Measurements from ENCODE around the gene ENTPD1. TPM values are rescaled to one million over a fixed set of nuclear protein-coding genes. Genes with fewer than 3 reads are reported as not detected.
"Not testable (repeated sequence)": the region's sequence is repeated elsewhere in the genome, so short reads cannot be mapped to it uniquely, and the experiment has no call there.

The ENTPD1 gene
- total RNA-seq, 2 experiments from 2014 or later: 0.27 TPM; not detected in 1

DNA sequence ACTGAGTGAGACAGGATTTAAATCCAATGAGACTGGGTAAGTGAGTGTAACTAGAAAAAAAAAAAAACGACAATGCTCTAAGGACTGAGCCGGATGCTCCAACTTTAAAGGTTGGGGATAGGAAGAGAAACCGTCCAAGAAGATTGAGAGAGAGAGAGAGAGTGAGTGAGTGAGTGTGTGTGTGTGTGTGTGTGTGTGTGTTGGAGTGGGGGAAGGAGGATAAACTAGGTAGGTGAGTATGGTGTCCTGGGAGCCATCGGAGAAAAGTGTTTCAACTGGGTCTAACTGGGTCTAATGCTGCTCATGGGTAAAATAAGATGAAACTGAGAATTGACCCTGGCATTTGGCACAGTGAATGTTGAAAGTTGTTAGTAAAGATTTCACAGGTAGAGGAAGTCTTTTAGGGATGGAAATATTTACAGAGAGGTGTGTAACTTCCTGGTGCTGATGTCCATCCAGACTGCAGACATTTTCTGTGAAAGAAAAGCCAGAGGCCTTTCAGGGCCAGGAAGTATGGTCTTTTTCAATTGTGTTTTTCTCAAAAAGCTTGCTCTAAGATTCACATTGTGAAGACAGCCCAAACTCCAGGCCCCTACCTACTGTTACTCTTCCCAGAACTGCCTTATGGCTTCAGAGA, 14.2 kb downstream of the ENTPD1 start:
- DNase-seq: no peak
- Mint-ChIP-seq H3K4me1 (no peaks in the 10 kb centered on the region), H3K27ac (no peak overlapping the region), H3K27me3 (peaks cover 13% of the 10 kb centered on the region), H3K4me3 (no peak overlapping the region), H3K36me3 (ENCODE audit: low read depth) (no peaks in the 10 kb centered on the region), H3K9me3 (peaks cover 2% of the 10 kb centered on the region)
- ChIA-PET CTCF (no interaction called here), POLR2A (no interaction called here)

- CTCF ChIA-PET; H3K9me3 Mint-ChIP-seq; H3K27ac Mint-ChIP-seq; POLR2A ChIA-PET; H3K4me1 Mint-ChIP-seq; H3K4me3 Mint-ChIP-seq; H3K36me3 Mint-ChIP-seq (ENCODE audit: low read depth); H3K27me3 Mint-ChIP-seq; DNase-seq: not testable (repeated sequence)
These were observed 17.5 kb downstream of the ENTPD1 start for GRCh38 chr10:95773454-95773853.

DNA sequence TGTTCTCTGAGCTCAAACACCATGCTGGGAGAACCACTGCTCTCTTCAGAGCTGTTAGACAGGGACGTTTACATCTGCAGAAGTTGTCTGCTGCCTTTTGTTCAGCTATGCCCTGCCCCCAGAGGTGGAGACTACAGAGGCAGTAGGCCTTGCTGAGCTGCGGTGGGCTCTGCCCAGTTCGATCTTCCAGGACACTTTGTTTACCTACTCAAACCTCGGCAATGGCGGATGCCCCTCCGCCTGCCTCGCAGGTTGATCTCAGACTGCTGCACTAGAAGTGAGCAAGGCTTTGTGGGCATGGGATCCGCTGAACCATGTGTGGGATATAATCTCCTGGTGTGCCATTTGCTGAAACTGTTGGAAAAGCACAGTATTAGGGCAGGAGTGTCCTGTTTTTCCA, 21.7 kb downstream of the ENTPD1 start:
- DNase-seq; CTCF ChIA-PET; H3K9me3 Mint-ChIP-seq; H3K4me3 Mint-ChIP-seq; H3K36me3 Mint-ChIP-seq (ENCODE audit: low read depth); POLR2A ChIA-PET; H3K27ac Mint-ChIP-seq; H3K4me1 Mint-ChIP-seq: not testable (repeated sequence)
- H3K27me3 Mint-ChIP-seq: peaks cover 10% of the 10 kb centered on the region

DNA sequence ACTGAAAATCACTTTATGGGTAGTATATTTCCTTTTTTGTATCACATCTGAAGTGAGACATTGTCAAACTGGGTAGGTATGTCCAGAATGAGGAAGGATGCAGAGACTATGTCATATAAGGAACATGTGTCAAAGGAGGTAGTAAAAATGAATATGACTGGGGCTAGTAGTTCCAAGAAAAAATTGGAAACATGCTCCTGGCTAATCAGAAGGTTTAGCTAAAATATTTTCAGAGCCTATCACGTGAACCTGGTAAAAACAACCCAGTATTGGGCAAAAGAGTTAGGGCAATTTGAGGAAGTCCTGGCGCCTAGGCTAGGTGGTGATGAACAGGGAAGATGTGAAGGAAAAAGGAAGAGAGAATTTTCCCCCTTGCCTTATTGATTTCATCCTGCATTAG, 26.4 kb downstream of the ENTPD1 start:
- POLR2A ChIA-PET: no interaction called here
- H3K36me3 Mint-ChIP-seq (ENCODE audit: low read depth): no peaks in the 10 kb centered on the region
- no peak overlapping the region for H3K4me3 Mint-ChIP-seq
- H3K9me3 Mint-ChIP-seq: no peaks in the 10 kb centered on the region
- peaks cover 12% of the 10 kb centered on the region for H3K27me3 Mint-ChIP-seq
- H3K27ac Mint-ChIP-seq: no peak overlapping the region
- DNase-seq: no peak
- CTCF ChIA-PET: interaction anchor here (1.4 to 1.5 kb wide), 2 partner anchors 24 to 35 kb away, joined by 4 read pairs; no protein-coding TSS in a partner anchor
- peaks cover 8% of the 10 kb centered on the region for H3K4me1 Mint-ChIP-seq

DNA sequence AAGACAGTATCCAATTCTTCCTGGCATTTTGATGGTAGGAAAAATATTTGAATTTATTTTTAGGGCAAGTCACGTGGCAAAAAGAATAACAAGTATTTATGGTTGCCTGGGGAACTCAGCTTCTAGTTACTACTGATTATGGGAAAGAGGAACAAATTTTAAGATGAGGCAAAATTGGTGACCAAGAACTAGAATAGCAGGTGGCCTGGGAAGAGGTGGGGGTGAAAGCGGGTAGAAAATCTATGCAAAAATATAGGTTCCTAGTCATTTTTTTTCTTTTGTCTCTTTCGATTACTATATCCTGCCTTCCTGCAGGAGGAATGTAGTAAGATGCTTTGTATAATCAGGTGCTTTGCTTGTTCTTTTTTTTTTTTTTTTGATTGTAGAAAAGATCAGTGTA, 27.8 kb downstream of the ENTPD1 start:
- Mint-ChIP-seq H3K27ac (no peak overlapping the region), H3K4me1 (peaks cover 8% of the 10 kb centered on the region), H3K27me3 (peaks cover 14% of the 10 kb centered on the region), H3K4me3 (no peak overlapping the region), H3K36me3 (ENCODE audit: low read depth) (no peaks in the 10 kb centered on the region), H3K9me3 (no peaks in the 10 kb centered on the region)
- no peak for DNase-seq
- ChIA-PET CTCF (interaction anchor here (1.4 to 1.6 kb wide), 2 partner anchors 15 to 25 kb away, joined by 3 to 4 read pairs; no protein-coding TSS in a partner anchor), POLR2A (no interaction called here)

DNA sequence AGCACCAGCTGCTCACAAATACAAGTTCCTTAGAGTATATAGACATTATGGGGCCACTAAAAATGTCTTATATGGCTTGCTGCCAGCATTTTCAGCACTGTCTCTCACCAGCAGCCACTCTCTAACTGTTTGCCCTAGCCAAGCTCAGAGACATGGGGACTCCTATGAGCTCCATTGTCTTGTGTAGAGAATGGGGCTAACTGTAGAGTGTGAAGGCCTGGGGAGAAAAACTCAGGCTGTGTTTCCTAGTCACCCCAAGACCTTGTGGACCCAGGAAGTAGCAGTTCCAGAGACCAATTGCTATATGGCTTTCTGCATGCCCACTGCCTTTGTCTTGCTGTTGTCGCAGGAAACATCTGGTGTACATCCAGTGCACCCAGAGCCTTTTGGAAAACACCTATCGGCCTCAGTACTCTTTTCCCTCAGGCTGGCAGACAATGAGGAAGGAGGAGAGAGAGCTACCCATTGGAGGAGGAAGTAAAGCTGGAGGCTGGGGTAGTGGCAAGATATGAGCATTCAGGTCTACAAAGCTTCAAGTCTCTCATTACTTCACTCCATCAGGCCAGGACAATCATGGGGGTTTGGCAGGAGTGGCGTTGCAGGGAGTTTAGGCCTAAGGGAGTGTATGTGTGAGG, 28.4 kb downstream of the ENTPD1 start:
- CTCF ChIA-PET: interaction anchor here (1.1 to 1.6 kb wide), 3 partner anchors 11 to 91 kb away, joined by 3 to 6 read pairs (median 3); partner anchors contain the start of gene TCTN3
- no peak overlapping the region for H3K27ac Mint-ChIP-seq
- H3K4me3 Mint-ChIP-seq: no peak overlapping the region
- peaks cover 8% of the 10 kb centered on the region for H3K4me1 Mint-ChIP-seq
- peaks cover 15% of the 10 kb centered on the region for H3K27me3 Mint-ChIP-seq
- POLR2A ChIA-PET: no interaction called here
- H3K9me3 Mint-ChIP-seq: no peaks in the 10 kb centered on the region
- no peak for DNase-seq
- no peaks in the 10 kb centered on the region for H3K36me3 Mint-ChIP-seq (ENCODE audit: low read depth)

- Mint-ChIP-seq H3K36me3 (ENCODE audit: low read depth) (no peaks in the 10 kb centered on the region), H3K9me3 (no peaks in the 10 kb centered on the region), H3K27ac (no peak overlapping the region), H3K4me1 (peaks cover 8% of the 10 kb centered on the region), H3K4me3 (no peak overlapping the region), H3K27me3 (peaks cover 19% of the 10 kb centered on the region)
- ChIA-PET POLR2A (no interaction called here), CTCF (interaction anchor here (1.1 to 1.6 kb wide), 3 partner anchors 10 to 92 kb away, joined by 3 to 6 read pairs (median 3); partner anchors contain the start of gene TCTN3)
- no peak for DNase-seq
These were observed 29.4 kb downstream of the ENTPD1 start for GRCh38 chr10:95785317-95785716.

DNA sequence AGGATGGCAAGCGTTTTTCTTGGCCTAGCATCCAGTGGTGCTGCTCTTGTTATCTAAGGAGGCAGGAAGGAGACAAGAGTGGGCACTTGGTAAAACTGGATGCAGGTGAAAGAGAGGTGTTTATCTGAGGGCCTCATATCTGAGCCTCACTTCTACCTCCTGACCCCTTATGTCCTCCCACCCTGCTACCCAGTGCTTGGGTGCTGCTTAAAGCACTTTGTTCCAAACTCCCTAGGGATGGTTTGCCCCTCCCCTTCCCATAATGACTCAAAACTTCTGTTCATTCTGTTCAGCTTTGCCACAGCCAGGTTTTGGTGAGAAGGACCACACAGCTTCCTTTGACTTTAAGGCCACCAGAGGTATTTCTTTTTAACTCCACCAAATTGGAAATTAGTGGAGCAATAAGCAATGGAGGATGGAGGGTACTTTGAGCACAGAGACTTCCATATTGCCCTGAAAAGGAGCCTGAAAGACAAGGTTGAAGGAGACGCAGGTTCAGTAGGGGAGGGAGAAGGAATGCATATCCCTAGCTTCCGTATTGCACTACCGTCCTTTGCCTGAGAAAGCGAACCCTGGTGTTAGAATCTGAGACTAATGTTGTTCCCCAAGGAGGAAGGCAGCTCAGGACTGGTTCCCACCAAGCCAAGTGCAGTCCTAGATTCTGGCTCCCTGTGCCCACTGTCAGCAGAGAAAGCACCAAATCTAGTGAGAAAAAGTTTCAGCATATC, 30.1 kb downstream of the ENTPD1 start:
- H3K4me1 Mint-ChIP-seq: peaks cover 8% of the 10 kb centered on the region
- no peak overlapping the region for H3K27ac Mint-ChIP-seq
- CTCF ChIA-PET: no interaction called here
- DNase-seq: no peak
- H3K27me3 Mint-ChIP-seq: peaks cover 16% of the 10 kb centered on the region
- POLR2A ChIA-PET: no interaction called here
- H3K9me3 Mint-ChIP-seq: no peaks in the 10 kb centered on the region
- H3K4me3 Mint-ChIP-seq: no peak overlapping the region
- no peaks in the 10 kb centered on the region for H3K36me3 Mint-ChIP-seq (ENCODE audit: low read depth)

DNA sequence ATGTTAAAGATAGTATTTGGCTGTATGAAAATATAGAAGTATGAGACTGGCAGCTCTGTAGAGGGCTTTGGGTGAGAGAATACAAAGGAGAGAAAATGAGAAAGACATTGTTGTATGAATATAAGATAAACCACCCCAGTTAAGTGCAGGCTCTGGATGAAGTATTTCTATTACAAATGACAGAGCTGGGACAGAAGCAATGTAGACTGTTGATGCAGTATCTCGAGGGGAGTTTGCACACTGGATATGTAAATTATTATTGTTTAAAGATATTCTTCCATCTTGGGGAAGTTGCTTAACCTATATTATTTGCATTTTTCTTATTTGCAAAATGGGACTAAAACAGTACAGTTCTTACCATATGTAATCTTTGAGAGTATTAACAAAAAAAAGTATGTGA, 31.5 kb downstream of the ENTPD1 start:
- DNase-seq: no peak
- no peaks in the 10 kb centered on the region for H3K36me3 Mint-ChIP-seq (ENCODE audit: low read depth)
- peaks cover 13% of the 10 kb centered on the region for H3K27me3 Mint-ChIP-seq
- H3K4me1 Mint-ChIP-seq: peaks cover 8% of the 10 kb centered on the region
- H3K27ac Mint-ChIP-seq: no peak overlapping the region
- POLR2A ChIA-PET: no interaction called here
- H3K9me3 Mint-ChIP-seq: no peaks in the 10 kb centered on the region
- CTCF ChIA-PET: interaction anchor here (0.6 to 1.0 kb wide), 2 partner anchors 20 to 94 kb away, joined by 4 to 6 read pairs; partner anchors contain the start of gene TCTN3
- H3K4me3 Mint-ChIP-seq: no peak overlapping the region

DNA sequence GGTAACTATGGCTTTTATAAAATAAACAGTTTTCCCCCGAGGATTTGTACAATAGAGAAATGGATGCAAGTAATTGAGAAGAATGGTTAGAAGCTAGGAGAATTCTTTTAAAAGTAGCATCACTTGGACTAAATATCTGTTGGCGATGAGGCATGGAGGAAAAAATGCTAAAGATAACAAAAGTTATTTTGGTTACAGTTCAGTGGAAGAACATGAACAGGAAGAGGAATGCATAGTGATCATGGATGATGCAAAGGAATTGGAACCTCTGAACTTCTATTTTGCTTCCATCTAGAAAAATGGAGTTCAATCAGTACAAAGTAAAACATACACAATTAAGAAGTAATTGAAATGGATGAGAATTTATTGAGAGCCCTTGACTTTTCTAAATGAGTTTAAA, 32.9 kb downstream of the ENTPD1 start:
- CTCF ChIA-PET: interaction anchor here (1.2 kb wide), 1 partner anchor 10 kb away, joined by 4 read pairs; no protein-coding TSS in a partner anchor
- peaks cover 10% of the 10 kb centered on the region for H3K4me1 Mint-ChIP-seq
- no peaks in the 10 kb centered on the region for H3K36me3 Mint-ChIP-seq (ENCODE audit: low read depth)
- H3K9me3 Mint-ChIP-seq: no peaks in the 10 kb centered on the region
- no peak for DNase-seq
- no peak overlapping the region for H3K27ac Mint-ChIP-seq
- no peak overlapping the region for H3K4me3 Mint-ChIP-seq
- peaks cover 9% of the 10 kb centered on the region for H3K27me3 Mint-ChIP-seq
- POLR2A ChIA-PET: no interaction called here

DNA sequence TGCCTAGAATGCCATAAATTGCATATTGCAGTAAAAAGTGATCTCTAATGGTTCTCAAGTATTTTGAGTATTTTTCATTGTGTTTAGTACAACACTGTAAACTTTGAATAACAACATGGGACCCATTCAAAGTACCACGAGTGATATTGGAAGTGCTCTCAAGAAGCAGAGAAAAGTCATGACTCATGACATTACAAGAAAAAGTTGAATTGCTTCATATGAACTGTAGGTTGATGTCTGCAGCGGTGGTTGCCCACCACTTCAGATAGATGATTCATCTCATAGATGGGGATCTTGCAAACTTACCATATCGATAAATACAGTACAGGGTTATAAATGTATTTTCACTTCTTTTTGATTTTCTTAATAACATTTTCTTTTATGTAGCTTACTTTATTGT, 33.9 kb downstream of the ENTPD1 start:
- DNase-seq: no peak
- ChIA-PET POLR2A (no interaction called here), CTCF (interaction anchor here (1.2 kb wide), 1 partner anchor 9 kb away, joined by 4 read pairs; no protein-coding TSS in a partner anchor)
- H3K36me3 Mint-ChIP-seq (ENCODE audit: low read depth): no peaks in the 10 kb centered on the region
- no peak overlapping the region for H3K4me3 Mint-ChIP-seq
- no peak overlapping the region for H3K27ac Mint-ChIP-seq
- H3K27me3 Mint-ChIP-seq: peaks cover 9% of the 10 kb centered on the region
- peaks cover 10% of the 10 kb centered on the region for H3K4me1 Mint-ChIP-seq
- H3K9me3 Mint-ChIP-seq: no peaks in the 10 kb centered on the region

DNA sequence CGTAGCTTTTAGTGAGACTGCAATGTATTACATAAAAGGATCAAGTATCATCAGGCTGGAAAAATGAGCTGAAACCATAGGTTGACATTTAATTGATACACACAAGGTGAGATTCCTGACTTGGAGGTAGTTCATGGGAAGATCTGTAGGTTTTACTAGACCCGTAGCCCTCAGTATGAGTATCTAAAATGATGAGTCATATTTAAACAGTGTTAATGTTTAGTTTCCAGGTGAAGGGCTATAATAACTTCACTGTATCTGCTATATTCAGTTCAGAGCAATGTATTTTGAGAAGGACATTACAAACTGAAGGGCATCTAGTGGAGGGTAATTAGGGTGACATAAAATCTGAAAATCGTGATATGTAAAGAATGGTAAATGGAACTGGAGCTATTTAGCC, 35.0 kb downstream of the ENTPD1 start:
- no peaks in the 10 kb centered on the region for H3K9me3 Mint-ChIP-seq
- no peaks in the 10 kb centered on the region for H3K36me3 Mint-ChIP-seq (ENCODE audit: low read depth)
- CTCF ChIA-PET: interaction anchor here (1.6 kb wide), 1 partner anchor 34 kb away, joined by 4 read pairs; no protein-coding TSS in a partner anchor

DNA sequence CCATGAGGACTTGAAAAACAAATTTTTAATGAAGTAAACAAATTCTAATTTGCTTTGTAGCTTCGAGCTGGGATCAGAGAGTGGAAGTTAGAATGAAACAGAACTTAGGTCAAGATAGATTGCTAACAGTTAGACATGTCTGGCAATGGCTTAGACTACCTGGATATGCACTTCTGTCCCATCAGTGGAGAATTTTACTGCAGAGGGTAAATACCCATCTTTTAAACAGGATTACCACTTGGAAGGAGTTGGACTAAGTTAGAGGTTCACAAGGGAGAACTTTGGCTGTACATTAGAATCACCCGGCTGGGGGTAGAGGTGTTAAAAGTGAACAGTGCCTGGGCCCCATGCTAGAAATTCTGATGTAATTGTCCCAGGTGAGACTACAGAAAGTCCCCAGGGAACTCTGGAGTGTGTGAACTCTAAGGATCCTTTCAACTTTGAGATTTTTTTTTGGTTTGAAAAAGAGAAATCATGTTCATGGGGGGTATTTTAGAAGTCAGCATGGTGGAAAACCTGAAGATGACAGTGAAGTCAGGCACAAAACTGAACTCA, 35.5 kb downstream of the ENTPD1 start:
- H3K9me3 Mint-ChIP-seq: no peaks in the 10 kb centered on the region
- ChIA-PET CTCF (interaction anchor here (1.6 kb wide), 1 partner anchor 34 kb away, joined by 4 read pairs; no protein-coding TSS in a partner anchor), POLR2A (no interaction called here)
- H3K4me1 Mint-ChIP-seq: peaks cover 2% of the 10 kb centered on the region
- no peaks in the 10 kb centered on the region for H3K36me3 Mint-ChIP-seq (ENCODE audit: low read depth)
- H3K27ac Mint-ChIP-seq: no peak overlapping the region
- H3K4me3 Mint-ChIP-seq: no peak overlapping the region
- DNase-seq: no peak
- peaks cover 9% of the 10 kb centered on the region for H3K27me3 Mint-ChIP-seq

More for the DNA sequence above, 35.0 kb downstream of the ENTPD1 start:
- peaks cover 9% of the 10 kb centered on the region for H3K27me3 Mint-ChIP-seq
- DNase-seq: no peak
- peaks cover 2% of the 10 kb centered on the region for H3K4me1 Mint-ChIP-seq
- H3K4me3 Mint-ChIP-seq: no peak overlapping the region
- H3K27ac Mint-ChIP-seq: no peak overlapping the region
- POLR2A ChIA-PET: no interaction called here
